ENCODE results near the gene OLFML2A.

DNA sequence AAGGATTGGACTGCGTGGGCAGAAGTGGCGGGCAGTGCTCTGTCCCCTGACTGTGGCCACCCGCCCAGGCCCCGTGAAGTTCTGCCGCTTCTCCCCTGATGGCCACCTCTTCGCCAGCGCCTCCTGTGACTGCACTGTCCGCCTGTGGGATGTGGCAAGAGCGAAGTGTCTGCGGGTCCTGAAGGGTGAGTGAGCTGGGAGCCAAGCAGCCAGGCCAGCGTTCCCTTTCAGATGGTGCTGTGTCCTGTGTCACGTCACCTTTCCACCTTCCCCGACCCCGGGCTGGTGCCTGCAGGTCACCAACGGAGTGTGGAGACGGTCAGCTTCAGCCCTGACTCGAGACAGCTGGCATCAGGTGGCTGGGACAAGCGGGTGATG is 78.6 kb downstream of the OLFML2A start:
- TF ChIP-seq CTCF (IDR thresholded peaks at IDR 0.05) (no peak), ESRRA (CRISPR knock-in tag; IDR thresholded peaks at IDR 0.05; ENCODE audit: borderline replicate concordance) (no peak), OVOL2 (CRISPR knock-in tag; IDR thresholded peaks at IDR 0.05; ENCODE audit: borderline replicate concordance) (no peak), ELF4 (CRISPR knock-in tag; IDR thresholded peaks at IDR 0.05; ENCODE audit: low read depth) (no peak), NR2C2 (CRISPR knock-in tag; IDR thresholded peaks at IDR 0.05) (no peak), CREB1 (CRISPR knock-in tag; IDR thresholded peaks at IDR 0.05) (no peak)
- TF ChIP-seq, protein P1, sequence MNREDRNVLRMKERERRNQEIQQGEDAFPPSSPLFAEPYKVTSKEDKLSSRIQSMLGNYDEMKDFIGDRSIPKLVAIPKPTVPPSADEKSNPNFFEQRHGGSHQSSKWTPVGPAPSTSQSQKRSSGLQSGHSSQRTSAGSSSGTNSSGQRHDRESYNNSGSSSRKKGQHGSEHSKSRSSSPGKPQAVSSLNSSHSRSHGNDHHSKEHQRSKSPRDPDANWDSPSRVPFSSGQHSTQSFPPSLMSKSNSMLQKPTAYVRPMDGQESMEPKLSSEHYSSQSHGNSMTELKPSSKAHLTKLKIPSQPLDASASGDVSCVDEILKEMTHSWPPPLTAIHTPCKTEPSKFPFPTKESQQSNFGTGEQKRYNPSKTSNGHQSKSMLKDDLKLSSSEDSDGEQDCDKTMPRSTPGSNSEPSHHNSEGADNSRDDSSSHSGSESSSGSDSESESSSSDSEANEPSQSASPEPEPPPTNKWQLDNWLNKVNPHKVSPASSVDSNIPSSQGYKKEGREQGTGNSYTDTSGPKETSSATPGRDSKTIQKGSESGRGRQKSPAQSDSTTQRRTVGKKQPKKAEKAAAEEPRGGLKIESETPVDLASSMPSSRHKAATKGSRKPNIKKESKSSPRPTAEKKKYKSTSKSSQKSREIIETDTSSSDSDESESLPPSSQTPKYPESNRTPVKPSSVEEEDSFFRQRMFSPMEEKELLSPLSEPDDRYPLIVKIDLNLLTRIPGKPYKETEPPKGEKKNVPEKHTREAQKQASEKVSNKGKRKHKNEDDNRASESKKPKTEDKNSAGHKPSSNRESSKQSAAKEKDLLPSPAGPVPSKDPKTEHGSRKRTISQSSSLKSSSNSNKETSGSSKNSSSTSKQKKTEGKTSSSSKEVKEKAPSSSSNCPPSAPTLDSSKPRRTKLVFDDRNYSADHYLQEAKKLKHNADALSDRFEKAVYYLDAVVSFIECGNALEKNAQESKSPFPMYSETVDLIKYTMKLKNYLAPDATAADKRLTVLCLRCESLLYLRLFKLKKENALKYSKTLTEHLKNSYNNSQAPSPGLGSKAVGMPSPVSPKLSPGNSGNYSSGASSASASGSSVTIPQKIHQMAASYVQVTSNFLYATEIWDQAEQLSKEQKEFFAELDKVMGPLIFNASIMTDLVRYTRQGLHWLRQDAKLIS (CRISPR knock-in tag; IDR thresholded peaks at IDR 0.05; ENCODE audit: borderline replicate concordance), result no peak
- TF ChIP-seq, protein P2, sequence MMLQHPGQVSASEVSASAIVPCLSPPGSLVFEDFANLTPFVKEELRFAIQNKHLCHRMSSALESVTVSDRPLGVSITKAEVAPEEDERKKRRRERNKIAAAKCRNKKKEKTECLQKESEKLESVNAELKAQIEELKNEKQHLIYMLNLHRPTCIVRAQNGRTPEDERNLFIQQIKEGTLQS (CRISPR knock-in tag; conservative IDR thresholded peaks at IDR 0.05), result no peak
- TF ChIP-seq, protein P3, sequence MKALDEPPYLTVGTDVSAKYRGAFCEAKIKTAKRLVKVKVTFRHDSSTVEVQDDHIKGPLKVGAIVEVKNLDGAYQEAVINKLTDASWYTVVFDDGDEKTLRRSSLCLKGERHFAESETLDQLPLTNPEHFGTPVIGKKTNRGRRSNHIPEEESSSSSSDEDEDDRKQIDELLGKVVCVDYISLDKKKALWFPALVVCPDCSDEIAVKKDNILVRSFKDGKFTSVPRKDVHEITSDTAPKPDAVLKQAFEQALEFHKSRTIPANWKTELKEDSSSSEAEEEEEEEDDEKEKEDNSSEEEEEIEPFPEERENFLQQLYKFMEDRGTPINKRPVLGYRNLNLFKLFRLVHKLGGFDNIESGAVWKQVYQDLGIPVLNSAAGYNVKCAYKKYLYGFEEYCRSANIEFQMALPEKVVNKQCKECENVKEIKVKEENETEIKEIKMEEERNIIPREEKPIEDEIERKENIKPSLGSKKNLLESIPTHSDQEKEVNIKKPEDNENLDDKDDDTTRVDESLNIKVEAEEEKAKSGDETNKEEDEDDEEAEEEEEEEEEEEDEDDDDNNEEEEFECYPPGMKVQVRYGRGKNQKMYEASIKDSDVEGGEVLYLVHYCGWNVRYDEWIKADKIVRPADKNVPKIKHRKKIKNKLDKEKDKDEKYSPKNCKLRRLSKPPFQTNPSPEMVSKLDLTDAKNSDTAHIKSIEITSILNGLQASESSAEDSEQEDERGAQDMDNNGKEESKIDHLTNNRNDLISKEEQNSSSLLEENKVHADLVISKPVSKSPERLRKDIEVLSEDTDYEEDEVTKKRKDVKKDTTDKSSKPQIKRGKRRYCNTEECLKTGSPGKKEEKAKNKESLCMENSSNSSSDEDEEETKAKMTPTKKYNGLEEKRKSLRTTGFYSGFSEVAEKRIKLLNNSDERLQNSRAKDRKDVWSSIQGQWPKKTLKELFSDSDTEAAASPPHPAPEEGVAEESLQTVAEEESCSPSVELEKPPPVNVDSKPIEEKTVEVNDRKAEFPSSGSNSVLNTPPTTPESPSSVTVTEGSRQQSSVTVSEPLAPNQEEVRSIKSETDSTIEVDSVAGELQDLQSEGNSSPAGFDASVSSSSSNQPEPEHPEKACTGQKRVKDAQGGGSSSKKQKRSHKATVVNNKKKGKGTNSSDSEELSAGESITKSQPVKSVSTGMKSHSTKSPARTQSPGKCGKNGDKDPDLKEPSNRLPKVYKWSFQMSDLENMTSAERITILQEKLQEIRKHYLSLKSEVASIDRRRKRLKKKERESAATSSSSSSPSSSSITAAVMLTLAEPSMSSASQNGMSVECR (CRISPR knock-in tag; IDR thresholded peaks at IDR 0.05; ENCODE audit: borderline replicate concordance), result no peak
- TF ChIP-seq, protein P4, sequence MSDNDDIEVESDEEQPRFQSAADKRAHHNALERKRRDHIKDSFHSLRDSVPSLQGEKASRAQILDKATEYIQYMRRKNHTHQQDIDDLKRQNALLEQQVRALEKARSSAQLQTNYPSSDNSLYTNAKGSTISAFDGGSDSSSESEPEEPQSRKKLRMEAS (CRISPR knock-in tag; IDR thresholded peaks at IDR 0.05), result no peak

Measured in WTC11 (cell line).